IMR-90 (cell line): Measurements from ENCODE around the gene NHLH2.

Source experiments
- POLR2A ChIP-seq: IDR thresholded peaks from 2 replicates; pipeline ENCODE4 v1.6.1; 2012; ENCODE audit warnings: mild to moderate bottlenecking, low read depth, low read length
- USF2 ChIP-seq: fragments of 150-350 bp; IDR thresholded peaks from 2 replicates; pipeline ENCODE4 v1.6.1; 2017; ENCODE audit warnings: mild to moderate bottlenecking, antibody characterized with exemption, low read length, low read depth
- TF ChIP-seq, protein P1 (sequence below): conservative IDR thresholded peaks from 2 replicates; pipeline ENCODE4 v1.5.1; 2012; ENCODE audit warnings: mild to moderate bottlenecking, low read depth, low read length, improper control_type of control experiment

DNA sequence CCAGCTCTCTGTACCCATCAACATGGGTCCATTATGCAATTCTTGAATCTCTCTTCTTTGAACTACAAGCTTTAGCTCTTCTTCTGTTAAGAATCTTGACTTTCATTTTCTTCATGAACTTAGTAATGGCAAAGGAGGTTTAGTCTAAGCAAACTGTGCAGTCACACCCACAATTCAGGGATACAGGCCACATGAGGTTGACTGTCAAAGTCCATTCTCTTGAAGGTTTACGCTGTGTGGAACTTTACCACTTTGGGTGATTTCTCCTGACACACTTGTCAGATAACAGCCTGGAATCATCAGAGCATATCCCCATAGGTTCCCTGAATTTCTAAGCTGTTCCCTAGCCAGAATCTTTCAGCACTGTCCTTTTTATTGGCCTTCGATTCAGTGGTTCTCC, 48.0 kb upstream of the NHLH2 start:
- TF ChIP-seq, protein P1, sequence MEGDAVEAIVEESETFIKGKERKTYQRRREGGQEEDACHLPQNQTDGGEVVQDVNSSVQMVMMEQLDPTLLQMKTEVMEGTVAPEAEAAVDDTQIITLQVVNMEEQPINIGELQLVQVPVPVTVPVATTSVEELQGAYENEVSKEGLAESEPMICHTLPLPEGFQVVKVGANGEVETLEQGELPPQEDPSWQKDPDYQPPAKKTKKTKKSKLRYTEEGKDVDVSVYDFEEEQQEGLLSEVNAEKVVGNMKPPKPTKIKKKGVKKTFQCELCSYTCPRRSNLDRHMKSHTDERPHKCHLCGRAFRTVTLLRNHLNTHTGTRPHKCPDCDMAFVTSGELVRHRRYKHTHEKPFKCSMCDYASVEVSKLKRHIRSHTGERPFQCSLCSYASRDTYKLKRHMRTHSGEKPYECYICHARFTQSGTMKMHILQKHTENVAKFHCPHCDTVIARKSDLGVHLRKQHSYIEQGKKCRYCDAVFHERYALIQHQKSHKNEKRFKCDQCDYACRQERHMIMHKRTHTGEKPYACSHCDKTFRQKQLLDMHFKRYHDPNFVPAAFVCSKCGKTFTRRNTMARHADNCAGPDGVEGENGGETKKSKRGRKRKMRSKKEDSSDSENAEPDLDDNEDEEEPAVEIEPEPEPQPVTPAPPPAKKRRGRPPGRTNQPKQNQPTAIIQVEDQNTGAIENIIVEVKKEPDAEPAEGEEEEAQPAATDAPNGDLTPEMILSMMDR: no peak
- TF ChIP-seq POLR2A: no peak
- TF ChIP-seq USF2: no peak
